Subcutaneous adipose tissue (tissue), 4 donors: Measurements from ENCODE around the gene RANBP9. TPM values are rescaled to one million over a fixed set of nuclear protein-coding genes. Genes with fewer than 3 reads are reported as not detected.

Experiments used
- CTCF ChIP-seq: fragments of 450-650 bp; IDR thresholded peaks from one replicate; pipeline ENCODE4 v1.5.1; 2016; ENCODE audit warnings: low read depth, mild to moderate bottlenecking, control low read depth, antibody characterized with exemption, moderate library complexity
- total RNA-seq, 4 donors: library from RNA; depleted of rRNA; stranded (reverse); fragments of >200 nt; gene quantifications; one replicate each; pipeline ENCODE4 v1.1.0, GENCODE V29; 2016

RANBP9 gene
- total RNA-seq, 4 donors from 2014 or later: 35.2 to 63.3 (median 52.1) TPM

DNA sequence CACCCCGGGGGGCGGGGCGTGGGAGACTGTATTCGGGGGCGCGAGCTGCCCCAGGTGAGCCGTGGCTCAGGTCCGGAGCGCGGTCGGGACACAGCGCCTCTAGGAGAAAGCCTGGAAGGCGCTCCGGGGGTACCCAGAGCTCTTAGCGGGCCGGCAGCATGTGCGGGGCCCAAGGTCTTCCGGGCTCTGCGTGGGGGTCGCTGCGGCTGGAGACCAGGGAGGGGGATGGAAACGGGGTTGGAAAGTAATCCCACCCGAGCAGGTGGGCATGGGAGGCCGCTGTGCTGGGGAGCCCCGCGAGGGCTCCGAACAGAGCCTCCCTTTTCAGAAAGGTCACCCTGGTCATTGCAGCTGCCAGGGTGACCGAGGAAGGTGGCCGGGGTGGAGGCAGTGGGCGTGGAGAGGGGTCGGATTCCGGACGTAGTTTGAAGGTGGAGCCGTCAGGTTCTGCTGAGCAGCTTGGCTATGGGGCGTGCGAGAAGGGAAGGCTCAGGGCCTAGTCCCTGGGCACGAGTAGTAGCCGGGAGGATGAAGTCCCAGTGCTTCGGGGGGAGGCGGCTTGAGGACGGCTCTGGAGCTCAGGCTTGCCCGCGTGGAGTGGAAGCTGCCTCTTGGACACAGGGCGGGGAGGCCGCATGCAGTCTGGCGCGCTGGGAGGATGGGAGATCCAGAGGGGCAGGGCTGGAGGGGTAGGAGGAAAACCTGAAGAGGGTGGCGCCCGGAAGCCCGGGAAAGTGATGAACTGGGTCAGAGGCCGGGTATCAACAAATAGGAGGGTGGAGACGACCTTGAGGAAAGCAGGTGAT, 136.9 kb downstream of the RANBP9 start, which contains the start of gene SIRT5:
TSS of gene SIRT5 (plus strand) at position 31 of the 806 bp plus-strand sequence. CDS start 9,510 bp downstream, outside the sequence.
- TF ChIP-seq CTCF: no peak

DNA sequence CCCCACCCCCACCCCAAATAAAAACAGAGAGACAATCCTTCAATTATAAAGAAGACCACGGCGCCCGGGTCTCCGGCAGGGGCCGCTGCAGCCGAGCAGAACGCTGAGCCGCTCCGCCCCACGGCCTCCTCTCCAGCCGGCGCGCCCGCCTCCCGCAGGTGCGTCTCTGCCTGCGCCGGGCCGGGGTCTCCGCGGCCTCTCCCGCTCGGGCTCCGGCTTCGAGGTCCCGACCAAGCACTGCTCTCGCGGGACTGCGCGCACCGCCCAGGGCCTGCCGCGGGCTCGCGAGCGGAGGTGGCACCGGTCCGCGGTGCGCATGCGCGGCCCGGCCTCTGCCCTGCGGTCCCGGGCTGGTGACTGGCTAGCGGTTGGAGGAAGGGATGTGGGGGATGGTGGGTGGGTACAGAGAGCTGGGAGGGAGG, 137.5 kb downstream of the RANBP9 start:
- no peak for TF ChIP-seq CTCF

GRCh38 chr6:13573669-13574110, 137.9 kb downstream of the RANBP9 start:
- TF ChIP-seq CTCF: no peak

- TF ChIP-seq CTCF: no peak
These were observed 138.5 kb downstream of the RANBP9 start for GRCh38 chr6:13572951-13573654.

DNA sequence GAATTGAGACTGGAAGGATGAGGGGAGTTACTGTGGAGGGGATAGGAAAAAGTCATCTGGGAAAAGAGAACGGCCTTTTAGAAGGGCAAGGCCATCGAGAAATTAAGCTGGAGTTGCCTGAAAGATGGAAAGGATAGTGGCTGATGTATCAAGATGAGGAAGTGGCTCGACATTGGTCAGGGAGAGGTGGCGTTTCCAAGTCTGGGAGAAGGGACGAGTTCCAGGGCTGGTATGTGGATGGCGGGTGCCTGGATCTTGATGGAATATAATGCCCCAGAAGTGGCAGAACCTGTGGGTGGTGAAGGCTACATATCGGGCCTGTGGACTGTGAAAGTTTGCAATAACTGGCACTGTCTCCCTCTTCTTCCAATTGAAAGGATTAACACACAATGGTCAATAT, 139.4 kb downstream of the RANBP9 start:
- no peak for TF ChIP-seq CTCF

Other genes starting within 250 kb of the RANBP9 start
- 10 to 100 TPM; 26.2 to 68.9 (median 29.1) TPM for gene GFOD1, start 224.2 kb downstream of the RANBP9 start, total RNA-seq
- 10 to 100 TPM in 3 of 4 donors, 1 to 10 TPM in 1; 9.0 to 20.9 (median 16.9) TPM for gene SIRT5, start 137.2 kb downstream of the RANBP9 start, total RNA-seq
- 10 to 100 TPM; 77.2 to 88.5 (median 83.7) TPM for gene NOL7, start 96.5 kb downstream of the RANBP9 start, total RNA-seq
- 10 to 100 TPM; 10.5 to 19.2 (median 17.1) TPM for gene MCUR1, start 102.7 kb upstream of the RANBP9 start, total RNA-seq
- 1 to 10 TPM in 2 of 4 donors, under 1 TPM in 2; 0.38 to 1.8 (median 1.1) TPM for gene RNF182, start 213.1 kb upstream of the RANBP9 start, total RNA-seq